ENCODE measurements around the gene PRPSAP2. TPM values are rescaled to one million over a fixed set of nuclear protein-coding genes. Genes with fewer than 3 reads are reported as not detected.
"Not testable (repeated sequence)": the region's sequence is repeated elsewhere in the genome, so short reads cannot be mapped to it uniquely, and the experiment has no call there.

The PRPSAP2 gene
- total RNA-seq, 1 donor = 26.3 TPM

DNA sequence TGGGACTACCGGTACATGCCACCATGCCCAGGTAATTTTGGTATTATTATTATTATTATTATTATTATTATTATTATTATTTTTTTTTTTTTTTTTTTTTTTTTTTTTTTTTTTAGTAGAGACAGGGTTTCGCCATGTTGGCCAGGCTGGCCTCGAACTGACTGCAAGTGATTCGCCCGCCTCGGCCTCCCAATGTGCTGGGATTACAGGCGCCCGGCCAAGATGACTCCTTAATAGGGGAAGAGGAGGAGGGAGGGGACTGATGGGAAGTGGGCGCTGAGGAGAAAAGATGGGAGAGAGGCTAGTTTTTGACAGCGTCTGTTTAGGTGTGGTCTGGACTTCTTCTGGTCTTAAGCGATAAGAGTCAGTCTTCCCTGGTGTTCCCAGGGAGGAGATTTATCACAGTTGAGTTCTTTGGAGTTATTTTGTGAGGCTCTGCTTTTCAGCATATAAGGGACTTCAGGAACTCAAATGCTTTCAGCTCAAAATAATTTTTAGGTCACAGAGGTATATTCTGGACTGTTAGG, 59.6 kb downstream of the PRPSAP2 start:
- H3K4me3 ChIP-seq (ENCODE audit: low read depth, low read length) = no peak overlapping the region
- TF ChIP-seq, protein P1, sequence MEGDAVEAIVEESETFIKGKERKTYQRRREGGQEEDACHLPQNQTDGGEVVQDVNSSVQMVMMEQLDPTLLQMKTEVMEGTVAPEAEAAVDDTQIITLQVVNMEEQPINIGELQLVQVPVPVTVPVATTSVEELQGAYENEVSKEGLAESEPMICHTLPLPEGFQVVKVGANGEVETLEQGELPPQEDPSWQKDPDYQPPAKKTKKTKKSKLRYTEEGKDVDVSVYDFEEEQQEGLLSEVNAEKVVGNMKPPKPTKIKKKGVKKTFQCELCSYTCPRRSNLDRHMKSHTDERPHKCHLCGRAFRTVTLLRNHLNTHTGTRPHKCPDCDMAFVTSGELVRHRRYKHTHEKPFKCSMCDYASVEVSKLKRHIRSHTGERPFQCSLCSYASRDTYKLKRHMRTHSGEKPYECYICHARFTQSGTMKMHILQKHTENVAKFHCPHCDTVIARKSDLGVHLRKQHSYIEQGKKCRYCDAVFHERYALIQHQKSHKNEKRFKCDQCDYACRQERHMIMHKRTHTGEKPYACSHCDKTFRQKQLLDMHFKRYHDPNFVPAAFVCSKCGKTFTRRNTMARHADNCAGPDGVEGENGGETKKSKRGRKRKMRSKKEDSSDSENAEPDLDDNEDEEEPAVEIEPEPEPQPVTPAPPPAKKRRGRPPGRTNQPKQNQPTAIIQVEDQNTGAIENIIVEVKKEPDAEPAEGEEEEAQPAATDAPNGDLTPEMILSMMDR (IDR thresholded peaks at IDR 0.05; ENCODE audit: insufficient read depth, low read length) = no peak
- DNase-seq (ENCODE audit: low read depth) = no peak

DNA sequence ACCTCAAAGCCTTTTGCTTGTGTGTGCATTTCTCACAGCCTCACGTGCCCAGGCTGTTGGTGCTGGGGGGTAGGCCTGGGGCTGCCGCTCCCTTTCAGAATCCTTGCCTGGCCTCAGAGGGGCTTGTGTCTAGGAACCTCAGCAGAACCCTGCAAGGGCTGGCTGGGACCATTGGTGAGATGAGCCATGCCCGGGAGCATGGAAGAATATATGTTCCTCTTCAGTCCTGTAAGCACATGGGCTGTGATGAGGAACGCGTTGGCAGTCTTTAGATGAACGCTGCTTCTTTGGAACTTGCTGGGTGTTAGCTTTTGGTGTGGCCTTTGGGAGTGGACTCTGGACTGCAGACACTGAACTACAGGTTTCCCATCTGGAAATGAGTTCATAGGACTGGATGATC, 62.0 kb downstream of the PRPSAP2 start:
- TF ChIP-seq, protein P1 (IDR thresholded peaks at IDR 0.05; ENCODE audit: insufficient read depth, low read length) = no peak
- no peak overlapping the region for H3K4me3 ChIP-seq (ENCODE audit: low read depth, low read length)
- no peak for DNase-seq (ENCODE audit: low read depth)

- DNase-seq (ENCODE audit: low read depth) = peak; percentile 22
- TF ChIP-seq, protein P1 (IDR thresholded peaks at IDR 0.05; ENCODE audit: insufficient read depth, low read length) = no peak
- no peak overlapping the region for H3K4me3 ChIP-seq (ENCODE audit: low read depth, low read length)
Measured at GRCh38 chr17:18920911-18921441, 63.0 kb downstream of the PRPSAP2 start.

- no peak for DNase-seq (ENCODE audit: low read depth)
Measured at GRCh38 chr17:18921485-18921884, 63.6 kb downstream of the PRPSAP2 start.

GRCh38 chr17:18921912-18922451, 64.1 kb downstream of the PRPSAP2 start:
- TF ChIP-seq, protein P1 (IDR thresholded peaks at IDR 0.05; ENCODE audit: insufficient read depth, low read length) = no peak
- peak; percentile 64 for DNase-seq (ENCODE audit: low read depth)
- no peak overlapping the region for H3K4me3 ChIP-seq (ENCODE audit: low read depth, low read length)

More at GRCh38 chr17:18921485-18921884, 63.6 kb downstream of the PRPSAP2 start:
- TF ChIP-seq, protein P1 (IDR thresholded peaks at IDR 0.05; ENCODE audit: insufficient read depth, low read length) = no peak
- no peak overlapping the region for H3K4me3 ChIP-seq (ENCODE audit: low read depth, low read length)

DNA sequence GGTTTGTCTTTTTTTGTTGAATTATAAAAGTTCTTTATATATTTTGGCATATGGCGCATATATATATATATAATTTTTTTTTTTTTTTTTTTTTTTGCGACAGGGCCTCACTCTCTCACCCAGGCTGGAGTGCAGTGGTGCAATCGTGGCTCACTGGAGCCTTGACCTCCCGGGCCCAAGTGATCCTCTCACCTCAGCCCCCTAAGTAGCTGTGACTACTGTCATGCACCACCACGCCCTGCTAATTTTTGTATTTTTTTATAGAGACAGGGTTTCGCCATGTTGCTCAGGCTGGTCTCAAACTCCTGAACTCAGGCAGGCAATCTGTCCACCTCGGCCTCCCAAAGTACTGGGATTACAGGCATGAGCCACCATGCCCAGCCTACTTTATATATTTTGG, 64.7 kb downstream of the PRPSAP2 start:
- DNase-seq (ENCODE audit: low read depth); H3K4me3 ChIP-seq (ENCODE audit: low read depth, low read length): not testable (repeated sequence)

- no peak overlapping the region for H3K4me3 ChIP-seq (ENCODE audit: low read depth, low read length)
- TF ChIP-seq, protein P1 (IDR thresholded peaks at IDR 0.05; ENCODE audit: insufficient read depth, low read length) = no peak
- no peak for DNase-seq (ENCODE audit: low read depth)
Measured at GRCh38 chr17:18925187-18925586, 67.3 kb downstream of the PRPSAP2 start.
